ENCODE data around the gene CACNA2D2. TPM values are rescaled to one million over a fixed set of nuclear protein-coding genes. Genes with fewer than 3 reads are reported as not detected.

CACNA2D2 gene
- total and polyA plus RNA-seq, 2 of the 13 experiments (the other 11 are each of a cell fraction or from before 2014, with no cell fraction given) = not detected

- TF ChIP-seq USF2 (IDR thresholded peaks at IDR 0.05; ENCODE audit: low read depth, low read length) (no peak), USF2 (CRISPR knock-in tag; IDR thresholded peaks at IDR 0.05; ENCODE audit: borderline replicate concordance) (peak; percentile 19; the same call in 1 of the 2 replicates), MTF2 (CRISPR knock-in tag; IDR thresholded peaks at IDR 0.05; ENCODE audit: borderline replicate concordance) (no peak), ZNF850 (CRISPR knock-in tag; conservative IDR thresholded peaks at IDR 0.05) (no peak), FLYWCH1 (CRISPR knock-in tag; IDR thresholded peaks at IDR 0.05) (no peak), ZNF629 (CRISPR knock-in tag; conservative IDR thresholded peaks at IDR 0.05) (no peak), ZBTB40 (IDR thresholded peaks at IDR 0.05) (no peak), ZBTB40 (CRISPR knock-in tag; IDR thresholded peaks at IDR 0.05) (no peak), ZNF282 (IDR thresholded peaks at IDR 0.05; ENCODE audit: partially characterized antibody) (no peak), HIVEP1 (CRISPR knock-in tag; IDR thresholded peaks at IDR 0.05) (no peak)
- TF ChIP-seq, protein P1, sequence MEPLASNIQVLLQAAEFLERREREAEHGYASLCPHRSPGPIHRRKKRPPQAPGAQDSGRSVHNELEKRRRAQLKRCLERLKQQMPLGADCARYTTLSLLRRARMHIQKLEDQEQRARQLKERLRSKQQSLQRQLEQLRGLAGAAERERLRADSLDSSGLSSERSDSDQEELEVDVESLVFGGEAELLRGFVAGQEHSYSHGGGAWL (CRISPR knock-in tag; IDR thresholded peaks at IDR 0.05) = no peak
- TF ChIP-seq, protein P2, sequence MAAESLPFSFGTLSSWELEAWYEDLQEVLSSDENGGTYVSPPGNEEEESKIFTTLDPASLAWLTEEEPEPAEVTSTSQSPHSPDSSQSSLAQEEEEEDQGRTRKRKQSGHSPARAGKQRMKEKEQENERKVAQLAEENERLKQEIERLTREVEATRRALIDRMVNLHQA (CRISPR knock-in tag; IDR thresholded peaks at IDR 0.05) = no peak
Measured at GRCh38 chr3:50390508-50391224, 112.8 kb downstream of the CACNA2D2 start (continued).

Measured in HepG2 (cell line).